DMS 273 (cell line): ENCODE data around the gene NDST3.

Experiments
- DNase-seq: peaks from one replicate; lab custom pipeline; 2025; ENCODE audit not compliant: unreplicated experiment; lab: John Stamatoyannopoulos, UW

The NDST3 gene

DNA sequence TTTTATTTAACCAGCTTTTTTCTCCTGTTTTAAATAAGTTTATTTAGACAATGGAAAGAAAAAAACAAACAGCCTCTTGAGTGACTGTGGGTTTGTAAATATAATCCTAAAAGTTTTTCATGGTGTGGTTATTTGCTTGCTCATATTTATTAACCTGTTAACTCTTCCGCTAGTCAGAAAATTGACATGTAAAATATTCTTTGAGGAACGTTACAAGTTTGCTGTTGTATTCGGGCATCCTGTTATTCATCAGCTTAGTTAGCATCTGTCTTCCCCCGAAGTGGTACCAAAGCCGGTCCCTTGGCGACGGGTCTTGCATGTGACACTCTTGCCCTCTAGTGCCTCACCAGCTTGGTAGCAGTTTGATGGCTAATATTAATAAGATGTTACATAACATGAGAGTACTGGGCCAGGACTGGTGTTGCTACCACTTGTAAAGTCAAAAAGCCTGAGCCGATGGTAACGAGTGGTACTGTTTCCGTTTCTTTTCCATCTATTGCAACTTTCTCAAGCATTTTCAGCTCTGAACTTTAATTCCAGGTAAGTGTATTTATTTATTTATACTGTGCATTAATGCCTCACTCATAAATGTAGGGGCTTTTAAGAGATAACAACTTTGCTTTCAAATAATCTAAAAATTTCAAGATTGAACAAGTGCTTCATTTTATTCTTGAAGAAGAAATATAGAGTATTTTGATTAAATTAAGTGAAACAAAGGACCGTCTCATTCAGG, at the start of gene NDST3:
NDST3 (plus strand) TSS at position 434 of the 733 bp plus-strand sequence. CDS start 19,425 bp downstream, outside the sequence.
- peak; percentile 92 for DNase-seq

DNA sequence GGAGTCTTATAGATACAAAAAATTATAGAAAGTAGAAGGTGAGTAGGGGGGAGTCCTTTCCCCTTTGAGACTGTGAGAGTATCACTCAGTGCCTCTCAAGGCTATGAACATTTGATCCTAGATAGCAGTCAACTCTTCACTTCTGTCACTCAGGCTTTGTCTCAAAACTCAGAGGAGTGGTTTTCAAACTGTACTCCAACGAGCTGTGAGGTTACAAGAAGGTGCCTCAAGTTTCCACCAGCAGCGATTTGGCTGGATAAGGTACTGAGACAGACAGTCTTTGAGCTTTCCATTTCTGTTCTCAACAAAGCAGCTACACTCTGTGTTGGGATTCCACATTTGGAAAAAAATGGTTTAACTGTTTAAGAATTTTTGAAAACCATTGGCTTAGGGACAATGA, 48.0 kb upstream of the NDST3 start:
- DNase-seq: no peak

DNA sequence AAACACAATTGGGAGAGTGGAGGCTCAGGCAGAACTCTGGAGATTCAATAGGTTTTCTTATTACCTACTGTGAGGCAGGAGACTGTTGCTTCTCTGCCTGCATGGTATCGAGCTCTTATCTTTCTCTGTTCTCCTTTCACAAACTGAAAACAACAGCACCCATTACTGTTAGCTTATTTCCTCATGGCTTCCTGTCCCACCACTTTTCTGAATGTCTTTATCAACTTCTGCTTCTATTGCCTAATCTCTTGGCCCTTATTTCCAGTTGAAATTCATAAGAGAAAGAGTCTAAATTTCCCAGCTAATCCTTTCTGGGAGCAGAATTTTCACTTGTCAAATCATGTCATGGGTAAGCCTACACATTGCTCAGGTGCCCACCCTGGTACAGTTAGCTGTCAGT, 46.8 kb upstream of the NDST3 start:
- no peak for DNase-seq

DNA sequence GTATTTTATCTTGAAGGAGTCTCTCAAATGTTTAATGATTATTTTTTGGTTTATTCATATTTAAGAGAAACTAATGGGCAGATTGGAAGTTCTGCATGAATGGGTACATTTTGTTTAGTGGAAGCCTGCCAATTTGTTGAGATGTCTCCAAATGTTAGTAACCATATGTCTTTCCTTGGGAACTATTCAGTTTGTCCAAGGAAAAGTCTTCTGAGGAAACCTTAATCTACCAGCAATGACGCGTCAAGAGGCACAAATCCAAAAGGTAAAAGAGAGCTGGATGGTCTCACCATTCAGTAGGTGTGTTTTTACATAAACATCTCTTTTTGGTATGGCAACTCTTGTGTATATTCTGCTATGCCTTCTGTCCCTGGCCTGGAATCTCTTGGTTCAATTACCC, 37.4 kb upstream of the NDST3 start:
- DNase-seq: peak; percentile 76

DNA sequence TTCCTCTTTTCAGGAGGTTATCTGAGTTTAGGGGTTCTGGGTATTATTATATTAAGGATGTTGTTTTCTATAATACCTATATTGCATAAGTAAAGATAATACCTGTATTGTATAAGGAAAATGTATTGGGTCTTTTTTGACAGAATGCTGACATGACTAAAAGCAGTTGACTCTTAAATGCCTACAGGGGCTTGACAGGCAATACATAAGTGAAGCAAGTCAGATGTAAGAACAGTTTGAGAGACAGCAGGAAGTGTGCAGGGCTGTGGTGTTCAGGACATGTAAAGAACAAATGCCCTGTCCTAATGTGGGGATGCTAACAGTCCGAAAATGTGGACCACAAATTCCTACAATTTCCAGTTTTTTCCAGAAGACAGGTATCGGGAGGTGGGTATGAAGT, 30.2 kb upstream of the NDST3 start:
- DNase-seq: no peak

DNA sequence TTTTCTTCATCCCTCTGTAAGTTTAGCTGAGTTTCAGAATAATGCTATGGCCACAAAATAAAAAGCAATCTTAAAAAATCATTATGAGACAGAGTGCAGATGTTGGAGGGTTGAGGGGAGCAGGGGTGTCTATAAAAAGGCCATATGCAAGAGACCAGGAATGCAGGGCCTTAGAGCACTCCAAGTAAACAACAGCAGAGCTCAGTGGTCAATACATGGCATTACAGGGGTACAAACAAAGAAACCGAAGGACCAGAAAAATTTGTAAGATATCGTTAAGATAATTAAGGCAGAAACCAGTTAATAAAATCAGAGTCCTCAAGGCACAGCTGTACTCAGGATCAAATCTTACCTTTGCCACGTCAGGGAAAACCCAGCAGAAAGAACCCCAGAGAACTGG, 28.4 kb upstream of the NDST3 start:
- no peak for DNase-seq

DNA sequence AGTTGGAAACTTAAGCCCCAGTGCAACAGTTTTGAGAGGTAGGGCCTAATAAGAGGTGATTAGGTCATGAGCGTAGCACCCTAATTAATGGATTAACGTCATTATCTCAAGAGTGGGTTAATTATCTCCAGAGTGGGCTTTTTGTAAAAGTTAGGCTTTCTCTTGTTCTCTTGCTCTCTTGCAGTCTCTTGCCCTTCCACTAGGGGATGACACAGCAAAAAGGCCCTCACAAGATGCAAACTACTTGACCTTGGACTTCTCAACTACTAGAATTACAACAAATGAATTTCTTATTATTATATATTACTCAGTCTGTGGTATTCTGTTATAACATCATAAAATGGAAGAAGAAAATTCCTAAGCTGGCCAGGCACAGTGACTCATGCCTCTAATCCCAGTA, 22.1 kb upstream of the NDST3 start:
- no peak for DNase-seq

DNA sequence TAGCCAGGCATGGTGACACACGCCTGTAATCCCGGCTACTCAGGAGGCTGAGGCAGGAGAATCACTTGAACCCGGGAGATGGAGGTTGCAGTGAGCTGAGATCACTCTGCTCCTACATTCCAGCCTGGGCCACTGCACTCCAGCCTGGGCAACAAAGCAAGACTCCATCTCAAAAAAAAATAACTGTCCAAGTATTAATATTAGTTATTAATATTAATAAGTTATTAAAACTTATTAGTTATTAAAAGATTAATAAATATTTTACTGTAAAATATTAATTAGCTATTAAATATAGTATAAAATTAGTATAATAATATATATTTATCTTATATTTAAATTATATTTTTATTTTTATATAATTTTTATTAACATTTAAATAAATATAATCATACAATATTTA, 19.5 kb upstream of the NDST3 start:
- no peak for DNase-seq

DNA sequence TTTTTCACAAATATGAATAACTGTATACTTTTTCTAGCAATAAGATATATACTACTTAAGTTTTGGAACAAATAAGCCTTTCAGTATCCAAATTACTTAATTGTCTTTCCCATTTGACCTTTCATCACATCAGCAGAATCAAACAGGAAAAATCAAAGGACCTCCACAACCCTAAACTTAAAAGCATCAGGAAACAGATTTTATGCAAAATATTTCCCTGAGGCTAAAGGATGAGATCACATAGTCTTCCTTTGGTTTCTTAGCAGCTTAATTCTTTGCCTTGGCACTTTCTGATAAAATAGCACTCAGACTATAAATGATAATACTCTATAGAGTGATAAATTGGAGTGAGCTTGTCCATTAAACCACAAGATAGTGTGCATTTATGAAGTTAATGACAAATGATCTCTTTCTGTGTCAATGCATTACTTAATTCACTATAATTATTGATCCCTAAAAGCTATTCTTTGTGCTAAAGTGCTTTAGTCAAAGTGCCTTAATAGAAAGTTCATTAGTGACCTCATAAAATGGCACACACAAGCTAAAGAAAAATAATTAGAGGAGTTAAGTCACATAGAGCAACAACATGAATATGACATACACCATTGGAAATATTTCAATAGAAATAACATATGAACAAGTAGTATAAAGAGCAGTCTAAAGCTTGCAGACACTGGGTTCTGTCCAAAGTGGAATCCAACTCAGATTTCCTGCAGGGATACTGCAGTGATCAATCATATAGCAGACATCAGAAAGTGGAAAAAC, 15.7 kb upstream of the NDST3 start:
- no peak for DNase-seq

DNA sequence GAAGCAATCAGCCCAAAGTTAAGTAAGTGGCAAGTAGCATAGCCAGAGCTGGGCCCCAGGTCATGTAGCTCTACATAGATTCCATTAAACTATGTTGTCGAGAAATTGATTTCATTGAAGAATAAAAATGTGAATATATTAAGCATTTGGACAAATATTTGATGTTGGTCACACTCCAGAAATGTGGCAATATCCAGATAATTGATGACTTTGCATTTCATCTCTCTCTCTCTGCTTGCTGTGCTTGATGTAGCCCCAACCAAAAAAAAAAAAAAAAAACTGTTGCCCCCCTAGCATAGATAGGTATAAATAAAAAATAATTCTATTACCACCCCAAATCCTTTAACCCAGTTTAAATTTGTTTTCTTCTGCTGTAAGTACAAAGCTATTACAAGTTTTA, 7.5 kb upstream of the NDST3 start:
- no peak for DNase-seq

DNA sequence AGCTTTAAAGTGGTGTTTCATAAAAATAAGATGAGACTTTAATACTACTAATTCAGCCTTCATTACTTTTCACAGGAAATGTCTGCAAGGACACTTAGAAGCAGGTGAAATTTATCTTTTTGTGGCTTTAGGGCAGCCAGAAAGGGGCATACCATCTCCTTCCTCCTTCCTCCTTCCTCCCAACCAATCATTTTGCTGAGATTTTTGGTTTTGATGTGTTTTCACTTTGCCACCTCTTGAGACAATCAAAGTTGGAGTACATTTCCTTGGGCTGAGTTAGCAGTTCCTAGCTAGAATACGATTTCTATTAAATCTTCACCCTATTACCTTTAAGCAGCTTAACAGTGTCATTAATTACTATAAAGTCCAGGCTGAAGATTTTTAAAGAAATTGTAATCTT, 5.1 kb upstream of the NDST3 start:
- DNase-seq: no peak

DNA sequence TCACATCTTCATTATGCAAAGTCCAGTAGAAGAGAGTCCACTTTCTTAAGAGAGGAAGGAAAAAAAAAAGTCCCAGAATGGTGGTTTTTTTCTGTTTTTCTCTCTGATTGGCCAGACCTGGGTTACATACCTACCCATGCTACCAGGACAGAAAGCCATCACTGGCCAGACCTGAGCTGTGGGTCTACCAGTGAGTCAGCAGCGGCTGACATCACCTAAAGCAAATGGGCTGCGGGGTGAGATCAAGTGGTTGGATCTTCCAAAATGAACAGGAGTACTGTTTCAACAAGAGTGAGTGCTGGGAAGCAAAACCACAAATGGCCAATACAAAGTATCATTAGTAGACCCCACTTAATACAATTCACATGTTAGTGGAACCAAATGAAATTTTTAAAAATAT, 1.6 kb upstream of the NDST3 start:
- DNase-seq: peak; percentile 19

DNA sequence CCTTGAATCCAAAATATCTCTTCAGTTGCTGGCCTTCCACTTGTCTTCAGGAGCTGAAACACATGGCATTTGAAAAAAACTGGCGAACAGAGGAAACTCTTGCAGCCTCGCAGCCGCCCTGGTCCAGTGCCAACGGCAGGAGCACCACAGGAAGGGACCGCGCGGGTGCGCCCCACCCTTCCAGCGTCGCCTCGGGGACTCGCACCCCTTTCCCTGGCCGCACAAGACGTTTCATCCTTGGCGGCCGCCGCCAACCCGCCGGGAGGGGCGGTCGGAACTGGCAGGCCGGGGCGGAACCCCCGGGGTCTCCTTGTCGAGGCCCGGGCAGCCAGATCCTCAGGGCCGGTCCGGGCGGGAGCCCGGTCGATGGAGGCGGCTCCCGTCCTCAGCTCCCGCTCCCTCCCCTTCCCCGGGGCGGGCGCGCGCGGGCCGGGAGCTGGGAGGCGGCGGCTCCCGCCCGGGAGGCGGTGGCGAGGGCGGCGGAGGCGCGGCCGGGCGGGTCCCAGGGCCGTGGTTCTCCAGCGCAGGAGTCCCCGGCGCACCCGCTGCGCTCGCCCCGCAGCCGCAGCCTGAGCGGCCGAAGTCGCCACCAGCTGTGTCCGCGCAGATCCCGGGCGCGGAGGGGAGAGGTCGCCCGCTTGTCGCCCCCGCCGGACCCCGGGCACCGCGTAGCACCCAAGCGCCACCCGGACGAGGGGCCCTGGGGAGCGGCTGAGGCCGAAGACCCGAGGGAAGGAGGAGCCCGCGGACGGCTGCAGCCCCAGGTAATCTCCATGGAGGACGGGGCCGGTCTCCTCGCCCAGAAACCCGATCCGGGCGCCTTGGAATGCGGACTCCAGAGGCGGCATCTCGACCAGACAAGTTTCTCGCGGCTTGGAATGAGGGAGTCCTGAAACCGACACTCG, 886 bp upstream of the NDST3 start:
- peak; percentile 88 for DNase-seq

DNA sequence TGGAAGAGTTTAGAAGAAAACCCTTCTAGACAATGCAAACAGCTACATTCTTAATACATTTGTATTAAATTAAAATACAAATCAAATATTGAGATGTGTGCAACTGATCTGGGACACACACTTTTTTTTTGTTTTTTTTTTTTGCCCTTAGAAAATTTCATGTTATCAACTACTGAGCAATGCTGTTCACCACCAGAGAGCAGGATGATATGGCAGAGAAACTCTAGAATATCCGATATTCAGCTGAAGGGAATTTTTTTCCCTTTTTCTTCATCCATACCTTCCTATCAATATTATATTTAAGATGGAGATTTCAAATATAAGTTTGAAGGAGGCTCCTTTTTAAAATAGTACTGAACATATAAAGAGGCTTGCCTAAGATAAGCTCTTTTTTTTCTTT, 1.0 kb downstream of the NDST3 start:
- no peak for DNase-seq

DNA sequence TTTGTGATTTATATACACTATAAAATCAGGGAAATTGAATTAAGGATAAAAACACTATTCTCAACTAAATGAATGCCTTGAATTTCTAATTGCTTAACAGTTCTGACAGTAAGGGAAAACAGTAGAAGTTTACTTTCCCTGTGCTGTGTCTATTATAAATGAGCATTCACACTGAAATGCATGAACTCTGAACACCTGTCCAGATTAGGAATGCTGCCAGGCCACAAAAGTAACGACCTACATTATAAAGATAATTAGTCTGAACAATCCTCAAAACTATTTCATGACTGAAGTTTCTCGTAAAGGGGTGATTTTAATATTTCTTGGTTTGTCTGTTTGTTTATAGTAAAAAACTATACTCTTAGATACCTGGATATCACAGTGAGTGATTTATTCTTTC, 2.0 kb downstream of the NDST3 start:
- DNase-seq: peak; percentile 8

DNA sequence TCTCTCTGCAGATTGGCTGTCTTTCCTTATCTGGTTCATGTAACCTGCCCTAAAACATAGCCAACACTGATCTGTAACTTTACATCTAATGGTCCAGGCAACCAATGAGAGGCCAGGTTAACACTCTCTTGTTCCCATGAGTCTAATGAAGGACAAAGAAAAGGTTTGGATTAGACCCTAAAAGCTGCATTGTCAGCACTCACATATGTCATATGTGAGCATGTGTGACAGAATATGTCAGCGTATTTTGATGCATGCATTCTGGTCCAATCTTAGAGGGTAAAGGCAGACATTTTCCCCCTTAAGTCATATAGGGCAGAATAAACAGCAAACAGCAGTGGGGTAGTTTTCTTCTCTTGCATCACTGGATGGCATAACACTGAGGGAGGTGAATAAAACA, 3.7 kb downstream of the NDST3 start:
- DNase-seq: no peak

DNA sequence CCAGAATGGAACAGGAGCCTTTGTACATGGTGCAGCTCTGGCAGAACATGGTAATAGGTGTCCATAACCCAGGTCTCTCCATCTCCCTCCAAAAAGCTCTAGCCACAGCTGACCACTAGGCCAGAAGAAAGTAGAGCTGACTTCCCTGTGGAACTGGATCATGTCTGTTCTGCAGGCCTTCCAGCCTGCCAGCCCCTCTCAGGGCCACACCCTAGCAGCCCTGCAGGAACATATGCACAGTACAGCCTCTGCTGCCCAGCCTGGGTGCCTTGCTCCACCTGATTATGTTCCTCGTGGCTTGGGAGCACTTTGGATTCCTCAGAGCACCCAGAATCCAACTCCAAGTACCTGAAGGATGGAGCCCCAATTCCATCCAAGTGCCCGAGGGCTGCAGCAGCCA, 12.0 kb downstream of the NDST3 start:
- DNase-seq: no peak

DNA sequence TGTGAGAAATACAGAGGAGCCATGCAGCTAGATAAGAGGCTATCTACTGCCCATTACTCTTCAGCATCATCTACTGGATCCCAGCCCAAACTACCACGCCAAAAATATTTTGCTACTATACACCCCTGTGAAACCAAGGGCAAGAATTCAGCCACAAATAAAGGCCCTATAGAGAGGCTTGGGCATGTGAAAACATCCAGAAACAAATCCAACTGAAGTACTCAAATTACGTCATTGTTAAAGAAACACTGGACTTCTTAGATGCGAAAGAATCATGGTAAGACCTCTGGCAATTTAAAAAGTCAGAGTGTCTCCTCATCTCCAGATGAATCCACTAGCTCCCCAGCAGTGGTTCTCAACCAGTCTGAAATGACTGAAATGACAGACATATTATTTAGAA, 12.8 kb downstream of the NDST3 start:
- DNase-seq: no peak

DNA sequence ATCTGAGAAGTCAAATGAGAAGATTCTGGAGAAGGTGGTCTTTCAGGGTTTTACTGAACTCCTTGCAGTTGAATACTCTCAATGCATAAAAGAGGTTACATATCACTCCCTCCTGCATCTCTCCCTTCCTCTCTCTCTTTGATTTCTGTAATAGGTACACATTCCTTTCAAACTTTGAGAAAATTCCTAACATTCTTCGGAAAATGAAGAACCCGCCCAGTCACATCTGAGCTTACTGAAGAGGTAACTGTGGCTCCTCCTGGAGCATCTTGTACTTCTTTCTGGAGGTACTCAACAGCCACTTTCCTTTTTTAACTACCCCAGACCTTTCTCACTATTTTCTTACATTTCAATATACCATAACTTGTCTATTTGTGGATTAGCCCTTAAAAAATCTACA, 24.7 kb downstream of the NDST3 start:
- no peak for DNase-seq

DNA sequence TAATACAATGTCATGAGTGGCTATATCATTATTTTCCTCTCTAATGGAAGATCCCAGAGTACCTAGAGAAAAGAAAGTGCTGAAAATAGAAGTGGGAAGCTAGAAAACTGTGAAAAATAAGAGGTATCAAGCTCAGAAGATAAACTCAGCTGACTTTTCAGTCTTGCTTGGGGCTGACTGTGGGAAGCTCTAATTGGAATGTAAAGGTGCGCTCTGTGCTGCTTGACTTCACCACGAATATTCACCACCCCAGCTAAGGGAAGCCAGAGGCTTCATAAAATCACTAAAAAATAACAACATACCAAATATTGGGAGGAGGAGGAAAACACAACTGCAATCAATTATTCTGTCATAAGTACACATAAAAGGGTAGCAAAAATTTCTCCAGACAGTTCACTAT, 25.1 kb downstream of the NDST3 start:
- DNase-seq: no peak

DNA sequence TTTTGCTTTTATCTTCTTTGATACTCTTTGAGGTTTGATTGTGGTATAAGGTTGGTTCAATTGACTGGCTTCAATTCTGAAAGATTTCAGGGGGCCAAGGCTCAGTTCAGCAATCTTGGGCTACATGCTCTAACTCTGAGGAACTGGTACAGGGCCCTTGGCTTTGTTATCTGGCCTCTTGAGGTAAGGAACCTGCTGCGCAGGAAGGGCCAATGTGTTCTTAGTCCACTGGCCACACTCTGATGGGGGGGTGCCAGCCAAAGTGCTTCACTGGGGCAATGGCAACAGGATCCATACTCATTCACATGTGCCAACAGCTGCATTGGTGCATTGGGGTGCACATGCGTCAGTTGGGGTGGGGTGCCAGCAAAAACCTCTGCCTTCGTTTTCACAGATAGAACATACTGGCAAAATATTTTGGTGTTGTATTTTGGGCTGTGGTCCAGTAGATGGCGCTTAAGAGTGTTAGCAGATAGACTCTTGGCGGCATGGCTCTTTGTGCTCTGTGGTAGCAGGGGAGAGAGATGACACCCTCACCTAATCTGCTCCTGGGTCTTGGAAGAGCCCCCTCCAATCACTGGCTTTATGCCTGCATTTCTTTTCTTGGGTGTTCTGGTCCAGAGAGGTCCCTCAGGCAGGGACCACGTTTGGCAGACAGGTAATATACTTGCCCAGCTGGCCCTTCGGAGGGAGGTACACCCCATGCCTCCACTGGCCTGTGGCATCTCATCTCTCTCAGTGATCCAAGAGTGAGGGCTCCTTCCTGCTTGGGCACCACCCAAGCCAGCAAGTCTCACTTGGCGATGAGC, 42.9 kb downstream of the NDST3 start:
- DNase-seq: peak; percentile 26
